ENCODE measurements around the gene FAIM2. TPM values are rescaled to one million over a fixed set of nuclear protein-coding genes. Genes with fewer than 3 reads are reported as not detected.

The FAIM2 gene
- total and polyA plus RNA-seq, 2 experiments from 2014 or later, result 0.06 to 0.49 TPM

DNA sequence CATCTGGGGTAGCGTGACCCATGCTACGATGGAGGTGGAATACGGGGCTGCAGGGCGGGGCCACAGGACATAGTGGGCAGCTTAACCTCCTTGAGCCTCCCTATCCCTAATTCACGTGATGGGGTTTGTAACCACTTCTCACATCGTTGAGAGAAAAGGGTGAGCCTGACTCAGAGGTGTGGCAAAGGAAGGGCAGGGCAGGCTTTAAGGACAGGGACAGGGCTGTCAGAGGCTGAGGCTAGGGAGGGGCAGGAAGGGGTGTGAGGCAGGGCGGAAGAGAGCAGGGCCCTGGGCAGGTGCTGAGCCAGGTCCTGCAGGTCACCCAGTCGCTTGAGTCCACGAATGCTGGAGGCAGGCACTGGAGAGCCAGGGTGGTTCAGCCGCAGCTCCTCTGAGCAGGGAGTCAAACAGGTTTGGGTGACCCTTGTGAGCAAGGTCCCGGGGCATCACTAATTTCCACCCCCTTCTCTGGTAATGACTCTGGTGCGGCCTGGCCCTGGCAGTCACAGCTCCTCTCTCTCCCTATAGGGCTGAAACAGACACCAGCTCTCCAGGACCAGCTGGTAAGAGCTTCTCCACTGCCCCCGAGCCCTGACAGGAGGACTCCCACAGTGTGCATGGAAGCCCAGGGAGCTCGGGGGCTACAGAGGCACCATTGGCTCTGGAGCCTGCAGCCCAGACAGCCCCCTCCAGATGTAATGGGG, 39.4 kb upstream of the FAIM2 start:
- no peak overlapping the region for H3K4me3 ChIP-seq
- no peaks in the 10 kb centered on the region for H3K9me3 ChIP-seq (ENCODE audit: low read depth)
- H3K4me1 ChIP-seq (ENCODE audit: low read depth), result no peaks in the 10 kb centered on the region
- DNase-seq (ENCODE audit: low read depth in 1 of 2, low spot score in 1 of 2), result no peak
- H3K27ac ChIP-seq, result no peak overlapping the region
- peaks cover 7% of the 10 kb centered on the region for H3K27me3 ChIP-seq
- no peaks in the 10 kb centered on the region for H3K36me3 ChIP-seq
- TF ChIP-seq, protein P1, sequence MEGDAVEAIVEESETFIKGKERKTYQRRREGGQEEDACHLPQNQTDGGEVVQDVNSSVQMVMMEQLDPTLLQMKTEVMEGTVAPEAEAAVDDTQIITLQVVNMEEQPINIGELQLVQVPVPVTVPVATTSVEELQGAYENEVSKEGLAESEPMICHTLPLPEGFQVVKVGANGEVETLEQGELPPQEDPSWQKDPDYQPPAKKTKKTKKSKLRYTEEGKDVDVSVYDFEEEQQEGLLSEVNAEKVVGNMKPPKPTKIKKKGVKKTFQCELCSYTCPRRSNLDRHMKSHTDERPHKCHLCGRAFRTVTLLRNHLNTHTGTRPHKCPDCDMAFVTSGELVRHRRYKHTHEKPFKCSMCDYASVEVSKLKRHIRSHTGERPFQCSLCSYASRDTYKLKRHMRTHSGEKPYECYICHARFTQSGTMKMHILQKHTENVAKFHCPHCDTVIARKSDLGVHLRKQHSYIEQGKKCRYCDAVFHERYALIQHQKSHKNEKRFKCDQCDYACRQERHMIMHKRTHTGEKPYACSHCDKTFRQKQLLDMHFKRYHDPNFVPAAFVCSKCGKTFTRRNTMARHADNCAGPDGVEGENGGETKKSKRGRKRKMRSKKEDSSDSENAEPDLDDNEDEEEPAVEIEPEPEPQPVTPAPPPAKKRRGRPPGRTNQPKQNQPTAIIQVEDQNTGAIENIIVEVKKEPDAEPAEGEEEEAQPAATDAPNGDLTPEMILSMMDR (IDR thresholded peaks at IDR 0.05; ENCODE audit: low read depth, low read length), result no peak

DNA sequence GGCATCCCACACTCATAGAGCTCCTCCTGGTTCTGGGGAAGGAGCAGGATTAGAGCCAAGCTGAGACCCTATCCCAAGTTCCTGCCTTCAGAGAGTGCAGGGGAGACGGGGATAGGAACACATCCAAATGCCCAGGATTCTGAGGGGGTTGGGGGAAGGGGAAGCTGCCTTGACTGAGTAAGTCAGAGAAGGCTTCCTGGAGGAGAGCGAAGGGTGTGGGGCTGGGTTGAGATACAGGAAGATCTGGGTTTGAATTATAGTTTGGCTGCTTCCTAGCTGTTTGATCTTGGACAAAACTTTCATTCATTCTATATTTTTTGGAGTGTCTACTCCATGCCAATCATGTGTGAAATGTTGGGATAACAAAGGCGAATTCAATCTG, 38.8 kb upstream of the FAIM2 start:
- TF ChIP-seq, protein P1 (IDR thresholded peaks at IDR 0.05; ENCODE audit: low read depth, low read length), result no peak
- Histone ChIP-seq H3K9me3 (ENCODE audit: low read depth) (no peaks in the 10 kb centered on the region), H3K4me3 (no peak overlapping the region), H3K27me3 (peaks cover 7% of the 10 kb centered on the region), H3K27ac (no peak overlapping the region), H3K4me1 (ENCODE audit: low read depth) (no peaks in the 10 kb centered on the region), H3K36me3 (no peaks in the 10 kb centered on the region)
- DNase-seq (ENCODE audit: low read depth in 1 of 2, low spot score in 1 of 2), result no peak

DNA sequence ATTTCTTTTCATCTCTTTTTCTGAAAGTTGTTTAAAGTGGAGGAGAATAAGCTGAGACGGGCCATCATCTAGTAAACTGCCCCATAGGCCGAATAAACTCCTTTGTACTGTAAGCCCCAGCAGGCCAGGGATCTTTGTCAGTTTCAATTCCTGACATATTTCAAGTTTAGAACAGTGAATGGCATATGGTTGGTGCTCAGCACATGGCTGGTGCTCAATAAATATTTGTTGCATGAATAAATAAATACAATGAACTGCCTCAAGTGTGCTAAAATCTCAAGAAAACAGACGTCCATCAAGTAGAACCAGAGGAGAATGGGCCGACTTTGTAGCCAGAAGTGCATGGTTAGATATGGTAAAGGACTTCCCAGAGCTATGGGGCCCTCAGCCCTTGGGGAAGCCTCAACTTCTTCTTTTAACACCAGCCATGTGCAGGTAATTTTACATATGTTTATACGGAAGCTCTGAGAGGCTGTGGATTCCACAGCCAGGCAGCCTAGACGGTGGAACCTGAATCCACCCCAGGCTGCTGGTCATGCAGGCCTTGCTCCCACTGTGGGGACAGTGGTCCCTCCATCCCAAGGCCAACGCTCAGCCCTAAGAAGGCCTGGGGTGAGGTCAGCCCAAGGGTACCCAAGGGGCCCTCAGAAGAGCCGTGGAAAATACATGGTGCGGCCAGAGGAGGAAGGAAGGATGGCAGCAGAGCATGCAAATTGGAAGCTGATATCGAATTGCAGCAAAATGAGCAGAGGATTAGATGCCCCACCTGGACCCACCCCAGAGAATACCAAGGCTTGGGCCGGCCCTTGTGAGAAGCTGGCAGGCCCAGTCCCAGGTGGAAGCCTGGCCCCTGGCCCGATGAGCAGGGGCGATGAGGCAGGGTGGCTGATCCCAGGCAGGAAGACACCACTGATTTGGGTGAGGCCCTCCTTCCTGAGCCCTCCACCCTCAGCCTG, 38.1 kb upstream of the FAIM2 start:
- Histone ChIP-seq H3K36me3 (no peaks in the 10 kb centered on the region), H3K9me3 (ENCODE audit: low read depth) (no peaks in the 10 kb centered on the region), H3K4me3 (no peak overlapping the region), H3K4me1 (ENCODE audit: low read depth) (no peaks in the 10 kb centered on the region), H3K27ac (no peak overlapping the region), H3K27me3 (peaks cover 7% of the 10 kb centered on the region)
- TF ChIP-seq, protein P1 (IDR thresholded peaks at IDR 0.05; ENCODE audit: low read depth, low read length), result no peak
- no peak for DNase-seq (ENCODE audit: low read depth in 1 of 2, low spot score in 1 of 2)

DNA sequence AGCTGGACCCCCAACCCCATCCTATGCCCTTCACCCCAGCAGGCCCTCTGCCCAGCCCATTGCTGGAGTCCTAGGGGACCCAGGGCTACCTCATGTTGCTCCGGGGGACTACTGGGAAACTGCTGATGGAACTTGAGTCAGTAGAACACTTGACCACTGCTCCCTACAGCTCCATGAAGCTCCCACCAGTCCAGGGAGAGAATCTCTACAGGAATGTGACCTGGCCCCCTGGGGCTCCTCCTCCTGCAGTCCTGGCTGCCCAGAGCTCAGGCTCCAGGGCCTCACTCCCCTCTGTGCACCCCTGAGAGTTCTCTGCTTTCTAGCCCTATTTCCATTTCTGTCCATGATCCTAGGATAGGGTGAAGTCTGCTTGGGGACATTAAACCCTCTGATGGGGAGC, 36.0 kb upstream of the FAIM2 start:
- Histone ChIP-seq H3K9me3 (ENCODE audit: low read depth) (no peaks in the 10 kb centered on the region), H3K4me1 (ENCODE audit: low read depth) (no peaks in the 10 kb centered on the region), H3K36me3 (no peaks in the 10 kb centered on the region), H3K27ac (no peak overlapping the region), H3K4me3 (no peak overlapping the region), H3K27me3 (peaks cover 5% of the 10 kb centered on the region)
- no peak for DNase-seq (ENCODE audit: low read depth in 1 of 2, low spot score in 1 of 2)
- TF ChIP-seq, protein P1 (IDR thresholded peaks at IDR 0.05; ENCODE audit: low read depth, low read length), result no peak

DNA sequence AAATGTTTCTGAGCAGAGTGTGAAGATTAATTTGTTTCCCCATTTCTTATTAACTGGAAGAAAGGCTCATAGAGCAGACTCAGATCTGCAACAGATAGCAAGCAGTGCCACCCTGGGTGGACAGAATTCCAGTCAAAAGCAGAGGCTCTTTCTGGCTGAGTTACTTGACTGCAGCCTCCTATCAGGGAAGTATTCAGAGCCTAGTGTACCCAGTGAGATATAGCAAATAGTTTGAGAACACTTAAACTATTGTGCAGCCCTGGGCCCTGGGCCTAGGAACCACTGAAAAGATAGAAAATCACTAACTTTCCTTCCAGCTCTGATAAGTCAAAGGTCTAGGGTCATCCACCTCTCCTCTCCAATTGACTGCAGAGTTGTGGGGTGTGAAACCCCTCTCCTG, 35.6 kb upstream of the FAIM2 start:
- no peak for DNase-seq (ENCODE audit: low read depth in 1 of 2, low spot score in 1 of 2)
- Histone ChIP-seq H3K27ac (no peak overlapping the region), H3K36me3 (no peaks in the 10 kb centered on the region), H3K27me3 (peaks cover under 1% of the 10 kb centered on the region), H3K9me3 (ENCODE audit: low read depth) (no peaks in the 10 kb centered on the region), H3K4me3 (no peak overlapping the region), H3K4me1 (ENCODE audit: low read depth) (no peaks in the 10 kb centered on the region)
- TF ChIP-seq, protein P1 (IDR thresholded peaks at IDR 0.05; ENCODE audit: low read depth, low read length), result no peak
